HepG2 (cell line): ENCODE data around the gene CTIF. TPM values are rescaled to one million over a fixed set of nuclear protein-coding genes. Genes with fewer than 3 reads are reported as not detected.
A peak's percentile ranks its signal among the peaks of the same experiment; 100 is the strongest.

Experiments
- GATAD2A ChIP-seq: IDR thresholded peaks from 2 replicates; pipeline ENCODE4 v1.6.1; 2016
- MAFK ChIP-seq, 2 experiments: IDR thresholded peaks in 1 of 2; conservative IDR thresholded peaks in 1 of 2; 2 replicates each; pipeline ENCODE4 v1.6.1; 2011; ENCODE audit warnings: improper control_type of control experiment in 2 of 2, low read length in 2 of 2
- PPARG ChIP-seq: conservative IDR thresholded peaks from 2 replicates; pipeline ENCODE4 v1.6.1; 2016; ENCODE audit warnings: missing biosample characterization, missing genetic modification reagents
- RARA ChIP-seq: IDR thresholded peaks from 2 replicates; pipeline ENCODE4 v1.6.1; 2016; ENCODE audit warnings: missing genetic modification reagents, missing compliant biosample characterization
- SALL1 ChIP-seq: sonication (generic); formaldehyde crosslinking; IDR thresholded peaks from 2 replicates; pipeline ENCODE4 v1.8.0; 2022; ENCODE audit warnings: mild to moderate bottlenecking, missing genetic modification reagents
- SMC3 ChIP-seq: IDR thresholded peaks from 2 replicates; pipeline ENCODE4 v1.6.1; 2011; ENCODE audit warnings: low read length, improper control_type of control experiment
- SOX6 ChIP-seq, 2 experiments: fragments of 450-650 bp in 1 of 2; sonication (generic) in 1 of 2; formaldehyde crosslinking in 1 of 2; IDR thresholded peaks; 2 replicates each; pipeline versions ENCODE4 v1.4.0 to v1.6.1; 2017 to 2020; ENCODE audit warnings: antibody characterized with exemption in 1 of 2, mild to moderate bottlenecking in 1 of 2, missing genetic modification reagents in 1 of 2
- ZBTB21 ChIP-seq: sonication (generic); formaldehyde crosslinking; IDR thresholded peaks from 2 replicates; pipeline ENCODE4 v1.4.0; 2020; ENCODE audit warnings: missing genetic modification reagents
- ZNF687 ChIP-seq: sonication (generic); formaldehyde crosslinking; IDR thresholded peaks from 2 replicates; pipeline ENCODE4 v1.5.1; 2020; ENCODE audit warnings: mild to moderate bottlenecking, missing genetic modification reagents, moderate library complexity
- polyA plus RNA-seq, 8 experiments: library from polyadenylated mRNA; depleted of rRNA in 3 of 8; stranded (reverse) in 7 of 8; unstranded in 1 of 8; fragments of >200 nt; fragmentation: Illumina TruSeq in 4 of 8; extraction: Trizol in 4 of 8; gene quantifications; 2 replicates each; pipeline versions ENCODE4 v1.2.1 to v1.2.3, GENCODE V29; 2011 to 2016; ENCODE audit warnings: low read depth in 4 of 8, missing spikeins in 1 of 8, mixed read lengths in 1 of 8; ENCODE audit not compliant: insufficient read depth in 1 of 8
- total RNA-seq, 5 experiments: library from RNA; depleted of rRNA; stranded (reverse); fragments of >200 nt; fragmentation: Illumina TruSeq; extraction: Trizol; gene quantifications; 2 replicates each; pipeline ENCODE4 v1.2.3, GENCODE V29; 2016; ENCODE audit warnings: low read depth in 1 of 5

Gene CTIF
- total and polyA plus RNA-seq, 2 of the 13 experiments (the other 11 are each of a cell fraction or from before 2014, with no cell fraction given): 18.2 to 28.0 TPM

- TF ChIP-seq ZNF687 (CRISPR knock-in tag) (peak; percentile 70), SMC3 (no peak), SOX6 (IDR thresholded peaks at IDR 0.05) (no peak), SOX6 (CRISPR knock-in tag; IDR thresholded peaks at IDR 0.05) (peak; percentile 10; the same call in 1 of the 2 replicates), PPARG (CRISPR knock-in tag) (peak; percentile 48; the same call in 1 of the 2 replicates), MAFK (conservative IDR thresholded peaks at IDR 0.05 in 1 of 2, IDR thresholded peaks at IDR 0.05 in 1 of 2; ENCODE audit: low read length in 2 of 2) (peak; percentile 68 to 74), ZBTB21 (CRISPR knock-in tag) (peak; percentile 69; the same call in 1 of the 2 replicates), RARA (peak; percentile 28; the same call in 1 of the 2 replicates), SALL1 (CRISPR knock-in tag) (peak; percentile 51), GATAD2A (CRISPR knock-in tag) (peak; percentile 58; the same call in 1 of the 2 replicates)
Observed at GRCh38 chr18:48611785-48612480, 73.1 kb downstream of the CTIF start (continued).
